ENCODE measurements around the gene IL4I1. TPM values are rescaled to one million over a fixed set of nuclear protein-coding genes. Genes with fewer than 3 reads are reported as not detected.
A peak's percentile ranks its signal among the peaks of the same experiment; 100 is the strongest.
"Not testable (repeated sequence)": the region's sequence is repeated elsewhere in the genome, so short reads cannot be mapped to it uniquely, and the experiment has no call there.

The IL4I1 gene
- total RNA-seq, result 1 to 10 TPM in 5 of 9 donors, under 1 TPM in 4; 0.18 to 2.1 (median 1.1) TPM
- 1 to 10 TPM in 2 of 3 donors, under 1 TPM in 1; 0.33 to 3.2 (median 2.1) TPM for polyA plus RNA-seq
- long read RNA-seq, donor 1, result 0 reads
- long read RNA-seq, donor 2, result 0 reads
- long read RNA-seq, donor 3, result 0 reads
- long read RNA-seq, donor 4, result 0 reads
- long read RNA-seq, donor 5, partial matches to known transcripts, result 1 of 5 reads
- long read RNA-seq, donor 5, other reads (novel, unspliced or antisense), result 0 of 5 reads
- long read RNA-seq, donor 6, result 0 reads
- long read RNA-seq, donor 7, result 0 reads
- long read RNA-seq, donor 8, result 0 reads
- long read RNA-seq, donor 9, result 0 reads
- long read RNA-seq, donor 10, result 0 reads

DNA sequence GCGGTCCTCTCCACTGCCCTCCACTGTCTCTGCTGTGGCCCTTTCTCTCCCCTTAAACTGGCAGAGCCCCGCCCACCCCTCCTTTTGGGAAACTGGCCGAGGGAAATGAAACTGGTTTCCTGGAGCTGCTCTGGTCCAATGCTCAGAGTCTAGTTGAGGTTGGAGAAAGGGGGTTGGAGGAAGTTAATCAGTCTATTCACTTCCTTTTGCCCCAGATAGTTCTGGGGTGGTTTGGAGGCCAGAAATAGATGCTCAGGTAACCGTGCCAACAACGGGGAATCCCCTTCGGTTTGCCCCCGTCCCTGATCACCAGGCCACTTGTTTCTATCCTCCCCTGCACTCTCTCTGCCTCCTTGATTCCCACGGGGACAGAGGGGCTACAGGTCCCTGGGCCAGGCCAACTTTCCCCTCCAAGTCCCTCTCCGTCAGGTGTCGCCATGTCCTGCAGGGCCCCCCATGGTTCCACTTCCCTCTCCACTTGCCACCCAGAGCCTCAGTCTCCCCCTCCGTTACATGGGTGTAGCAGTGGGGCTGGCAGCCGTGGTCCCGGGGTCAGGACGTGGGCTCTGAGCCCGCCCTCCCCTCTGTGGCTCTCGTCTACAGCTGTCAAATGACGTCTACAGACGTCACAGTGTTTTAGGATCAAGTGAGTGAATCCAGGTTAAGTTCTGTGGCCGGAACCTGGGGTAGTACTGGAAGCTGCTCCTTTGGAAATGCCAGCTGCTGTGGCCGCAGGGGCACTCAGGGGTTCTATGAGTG is at the start of gene IL4I1:
Gene IL4I1 (minus strand): TSS at position 25 of the 759 bp plus-strand sequence. CDS start 727 bp downstream, outside the sequence.
- H3K36me3 ChIP-seq (replicated peaks in 1 of 2), result no peaks in the 10 kb centered on the region
- H3K4me1 ChIP-seq (replicated peaks in 1 of 2), result peaks cover 4 to 12% of the 10 kb centered on the region in 2 donors
- intact Hi-C loops (cut with DNase I), result no loop called here
- 48 to 61% (median 50%) methylated on average over 16 to 20 of the region's 20 CpGs for WGBS, 4 donors
- no peaks in the 10 kb centered on the region for H3K27me3 ChIP-seq
- no peaks in the 10 kb centered on the region for H3K9me3 ChIP-seq (replicated peaks in 1 of 3)
- H3K4me3 ChIP-seq, result no peak within 1 kb of the TSS
- H3K27ac ChIP-seq, result peak within 1 kb of the TSS in 3 of 5 donors; percentile 34 to 79 (median 37)
- DNase-seq, result peak in 2 of 7 donors; percentile 39 to 44
- no peak for TF ChIP-seq CTCF (IDR thresholded peaks at IDR 0.05)
- TF ChIP-seq POLR2A (IDR thresholded peaks at IDR 0.05), result no peak

DNA sequence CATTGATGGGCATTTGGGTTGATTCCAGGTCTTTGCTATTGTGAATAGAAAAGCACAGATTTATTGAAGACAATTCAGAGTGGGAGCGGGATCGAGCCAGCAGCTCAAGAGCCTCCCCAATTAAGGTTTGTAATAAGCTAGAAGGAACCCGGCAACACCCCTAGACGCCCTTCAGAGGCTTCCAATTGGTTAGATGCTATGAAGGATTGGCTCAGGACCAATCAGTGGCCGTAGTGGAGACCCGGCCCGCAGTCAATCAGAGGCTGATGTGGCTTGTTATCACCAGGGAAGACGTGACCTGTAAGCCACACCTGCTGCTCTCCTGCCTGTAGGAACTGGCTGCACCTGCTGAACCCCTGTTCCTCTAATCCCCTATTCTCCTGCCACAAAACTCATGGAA is 49.7 kb upstream of the IL4I1 start:
- peaks cover 0 to 5% of the 10 kb centered on the region in 2 donors for H3K36me3 ChIP-seq (replicated peaks in 1 of 2)
- H3K27me3 ChIP-seq, result no peaks in the 10 kb centered on the region
- no peak overlapping the region for H3K27ac ChIP-seq
- peak in 1 of 7 donors; percentile 14 for DNase-seq
- no peaks in the 10 kb centered on the region for H3K9me3 ChIP-seq (replicated peaks in 1 of 3)
- intact Hi-C loops (cut with DNase I), result no loop called here
- no peak overlapping the region for H3K4me3 ChIP-seq
- H3K4me1 ChIP-seq (replicated peaks in 1 of 2), result peaks cover 7 to 20% of the 10 kb centered on the region in 2 donors
- no peak for TF ChIP-seq CTCF (IDR thresholded peaks at IDR 0.05)
- 78 to 93% (median 87%) methylated on average over 5 to 8 of the region's 8 CpGs; no CpG with 5 or more reads in 1 of the 4 donors for WGBS, 4 donors

DNA sequence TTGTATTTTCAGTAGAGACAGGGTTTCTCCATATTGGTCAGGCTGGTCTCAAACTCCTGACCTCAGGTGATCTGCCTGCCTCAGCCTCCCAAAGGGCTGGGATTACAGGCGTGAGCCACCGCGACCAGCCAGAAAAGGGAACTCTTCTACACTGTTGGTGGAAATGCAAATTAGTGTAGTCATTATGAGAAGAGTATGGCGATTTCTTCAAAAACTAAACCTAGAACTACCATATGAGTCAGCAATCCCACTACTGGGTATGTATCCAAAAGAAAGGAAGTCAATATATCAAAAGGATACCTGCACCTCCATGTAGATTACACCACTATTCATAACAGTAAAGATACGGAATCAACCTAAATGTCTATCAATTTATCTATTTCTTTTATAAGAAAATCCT is 47.9 kb upstream of the IL4I1 start:
- H3K27me3 ChIP-seq; intact Hi-C loops (cut with DNase I); H3K36me3 ChIP-seq (replicated peaks in 1 of 2); H3K27ac ChIP-seq; H3K4me3 ChIP-seq; H3K9me3 ChIP-seq (replicated peaks in 1 of 3): not testable (repeated sequence)
- DNase-seq, result peak in 1 of 7 donors; percentile 10
- peaks cover 6 to 22% of the 10 kb centered on the region in 2 donors for H3K4me1 ChIP-seq (replicated peaks in 1 of 2)
- WGBS, 4 donors, result 83 to 88% (median 84%) methylated on average over 5 of the region's 5 CpGs

- Histone ChIP-seq H3K27ac (peak overlapping the region in 3 of 5 donors; percentile 48 to 81 (median 74)), H3K36me3 (replicated peaks in 1 of 2) (no peaks in the 10 kb centered on the region), H3K4me3 (no peak overlapping the region), H3K27me3 (no peaks in the 10 kb centered on the region), H3K4me1 (replicated peaks in 1 of 2) (peaks cover 16 to 44% of the 10 kb centered on the region in 2 donors), H3K9me3 (replicated peaks in 1 of 3) (no peaks in the 10 kb centered on the region)
- no peak for DNase-seq
- 90 to 97% (median 93%) methylated on average over 5 of the region's 5 CpGs for WGBS, 4 donors
- TF ChIP-seq POLR2A (IDR thresholded peaks at IDR 0.05) (no peak), CTCF (IDR thresholded peaks at IDR 0.05) (no peak)
- intact Hi-C loops (cut with DNase I), result no loop called here
Observed at GRCh38 chr19:49940482-49940791, 43.8 kb upstream of the IL4I1 start.

Measured in adrenal gland (tissue), 19 donors.